Left cardiac atrium (tissue), 4 donors: ENCODE data around the gene MTUS2. TPM values are rescaled to one million over a fixed set of nuclear protein-coding genes. Genes with fewer than 3 reads are reported as not detected.

Experiments
- ATAC-seq, 2 donors: fragments of 200-7000 bp; cut with Tn5 transposase; one replicate each; pipeline ENCODE4 v1.9.1; 2020; ENCODE audit warnings: mild to moderate bottlenecking in 2 of 2, moderate library complexity in 2 of 2
- DNase-seq: peaks from one replicate; pipeline ENCODE4 v3.0.0-alpha.2; 2020
- intact Hi-C, 2 donors: fragments of 100-400 bp; cut with DNase I; formaldehyde crosslinking; loops; one replicate each; pipeline versions ENCODE4 v1.14.1 to v1.15.1; 2022 to 2023
- total RNA-seq, 2 donors: library from RNA; stranded (reverse); fragmentation: NEBNext Ultra II Directional; extraction: Animal tissue kit (Norgen Biotek cat#: 25700); gene quantifications; one replicate each; pipeline ENCODE4 v1.2.1, GENCODE V29; 2021
- donor health status: DM: no; HTN: yes; CAD: no.
- donor health status: DM: no; HTN: yes; CAD: no; lungs with severe emphysema.
- donor health status: DM: yes; HTN: yes; CAD: no.
- donor health status: Dilated cardiomyopathy.

Gene MTUS2
- total RNA-seq, 2 donors from 2014 or later: 22.8 to 52.4 TPM

DNA sequence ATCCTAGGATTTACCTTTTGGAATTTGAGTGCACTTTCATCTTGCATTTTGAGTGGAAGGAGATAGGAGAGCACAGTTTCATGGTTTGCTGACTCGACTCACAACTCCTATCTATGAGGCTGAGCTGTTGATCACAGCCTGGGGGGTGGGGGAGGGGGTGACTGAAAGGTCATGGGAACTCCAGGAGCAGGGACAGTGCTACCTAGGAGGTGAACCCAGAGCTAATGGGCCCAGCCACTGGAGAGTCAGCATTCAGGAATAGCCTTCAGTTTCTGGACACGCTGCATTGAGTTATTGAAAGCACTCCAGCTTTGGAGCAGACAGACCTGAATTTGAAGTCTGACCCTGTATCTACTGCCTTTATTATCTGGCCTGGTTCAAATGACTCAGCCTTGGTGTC, 435.4 kb downstream of the MTUS2 start:
- ATAC-seq (no peak), DNase-seq (no peak)
- intact Hi-C loops: no loop called here

GRCh38 chr13:29260684-29261083, 440.5 kb downstream of the MTUS2 start:
- intact Hi-C loops: loop anchor here (2.0 to 10.0 kb wide), 3 partner anchors 306 to 446 kb away; no protein-coding TSS in a partner anchor
- no peak for DNase-seq
- ATAC-seq: peak; percentile 55 to 71

GRCh38 chr13:29266261-29266660, 446.1 kb downstream of the MTUS2 start:
- no peak for ATAC-seq
- DNase-seq: no peak
- intact Hi-C loops: loop anchor here (10.0 kb wide), 2 partner anchors 311 to 451 kb away; no protein-coding TSS in a partner anchor

DNA sequence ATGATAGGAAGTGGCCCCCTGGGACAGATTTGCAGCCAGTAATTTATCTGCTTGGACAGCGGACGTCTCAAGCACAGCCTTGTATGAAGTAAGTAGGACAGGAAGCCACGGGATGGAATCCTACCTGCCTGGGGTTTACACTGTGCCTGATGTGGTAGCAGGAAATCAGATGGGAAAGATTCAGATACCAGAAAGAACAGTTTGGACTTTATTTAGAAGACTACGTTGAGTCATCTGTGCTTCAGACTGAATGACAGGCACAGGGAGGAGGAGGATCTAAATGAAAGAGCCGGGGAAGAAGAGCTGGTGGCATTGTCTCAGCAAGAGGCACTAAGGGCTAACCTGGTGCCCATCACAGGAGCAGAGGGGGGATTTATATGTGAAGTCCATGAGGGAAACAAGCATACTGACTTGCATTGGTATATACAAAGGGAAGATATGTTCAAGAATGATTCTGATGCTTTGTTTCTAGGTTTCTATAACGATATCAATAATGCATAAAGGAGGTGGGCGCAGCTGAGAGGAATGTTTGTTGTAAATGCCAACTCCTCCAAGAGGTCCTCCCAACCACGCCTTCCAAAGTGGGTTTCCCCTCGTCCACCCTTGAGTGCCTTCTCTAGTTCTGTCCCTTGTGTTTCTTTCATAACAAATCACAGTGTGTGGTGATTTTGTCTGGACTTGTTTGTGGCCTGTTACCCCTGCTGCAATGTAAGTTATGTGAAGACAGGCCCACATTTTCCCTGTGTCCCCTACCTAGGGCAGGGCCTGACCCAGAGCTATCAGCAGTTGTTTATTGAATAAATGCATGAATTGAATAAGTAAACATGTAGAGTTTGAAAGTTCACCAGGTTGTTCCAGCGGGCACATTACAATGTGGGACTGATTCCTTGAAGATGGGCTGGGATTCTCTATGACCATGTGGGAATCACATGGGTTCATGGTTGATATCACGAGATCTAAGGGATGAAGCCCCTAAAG, 446.9 kb downstream of the MTUS2 start:
- DNase-seq (no peak), ATAC-seq (no peak)
- intact Hi-C loops: loop anchor here (10.0 kb wide), 2 partner anchors 312 to 452 kb away; no protein-coding TSS in a partner anchor

GRCh38 chr13:29270271-29270985, 450.3 kb downstream of the MTUS2 start:
- no peak for DNase-seq
- intact Hi-C loops: loop anchor here in 1 of 2 donors (10.0 kb wide), 1 partner anchor 94 kb away; no protein-coding TSS in a partner anchor
- no peak for ATAC-seq

DNA sequence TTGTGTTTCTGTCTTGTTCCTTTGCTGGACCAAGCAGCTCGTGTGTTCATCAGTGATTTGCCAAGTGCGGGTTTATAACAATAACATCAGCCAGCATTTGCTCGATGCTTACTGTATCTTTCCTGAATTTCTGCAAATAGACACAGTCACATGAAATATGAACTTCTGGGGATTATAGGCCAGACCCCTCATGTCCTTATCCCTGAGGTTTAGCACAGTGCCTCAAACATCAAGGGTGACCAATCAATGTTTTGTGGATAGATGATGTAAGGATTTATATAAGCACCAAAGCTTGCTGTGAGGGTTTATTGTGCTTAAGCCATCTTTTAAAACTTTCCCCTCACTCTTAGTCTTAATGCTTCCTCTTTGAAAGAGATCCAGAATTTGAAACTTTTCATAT, 451.5 kb downstream of the MTUS2 start:
- intact Hi-C loops: loop anchor here in 1 of 2 donors (10.0 kb wide), 1 partner anchor 93 kb away; no protein-coding TSS in a partner anchor
- DNase-seq (no peak), ATAC-seq (no peak)

- ATAC-seq: peak; percentile 44 to 74
- DNase-seq: no peak
- intact Hi-C loops: loop anchor here in 1 of 2 donors (10.0 kb wide), 1 partner anchor 85 kb away; no protein-coding TSS in a partner anchor
Measured at GRCh38 chr13:29279356-29280254, 459.5 kb downstream of the MTUS2 start.

GRCh38 chr13:29281932-29282495, 461.9 kb downstream of the MTUS2 start:
- no peak for DNase-seq
- peak in 1 of 2 donors; percentile 15 for ATAC-seq
- intact Hi-C loops: no loop called here

DNA sequence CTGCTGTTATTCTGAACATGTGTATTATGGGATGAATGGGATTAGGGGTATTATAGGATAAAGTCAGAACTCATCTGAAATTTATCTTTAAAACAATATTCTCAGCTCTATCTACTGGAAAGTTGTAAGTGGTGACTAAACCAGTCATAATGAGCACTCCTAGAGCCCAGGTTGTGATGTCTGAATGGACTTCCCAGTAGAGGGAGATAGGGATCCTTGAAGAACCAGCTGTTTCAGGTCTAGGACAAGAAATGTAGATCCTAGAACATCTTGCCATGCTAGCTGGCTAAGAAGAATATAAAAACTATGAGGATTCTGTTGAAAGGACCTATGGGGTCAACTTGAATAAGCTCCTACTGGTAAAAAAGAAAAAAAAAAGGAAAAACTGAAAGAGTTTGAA, 464.6 kb downstream of the MTUS2 start:
- DNase-seq (no peak), ATAC-seq (no peak)
- intact Hi-C loops: no loop called here

- DNase-seq (no peak), ATAC-seq (no peak)
- intact Hi-C loops: no loop called here
Measured at GRCh38 chr13:29287237-29287636, 467.1 kb downstream of the MTUS2 start.

DNA sequence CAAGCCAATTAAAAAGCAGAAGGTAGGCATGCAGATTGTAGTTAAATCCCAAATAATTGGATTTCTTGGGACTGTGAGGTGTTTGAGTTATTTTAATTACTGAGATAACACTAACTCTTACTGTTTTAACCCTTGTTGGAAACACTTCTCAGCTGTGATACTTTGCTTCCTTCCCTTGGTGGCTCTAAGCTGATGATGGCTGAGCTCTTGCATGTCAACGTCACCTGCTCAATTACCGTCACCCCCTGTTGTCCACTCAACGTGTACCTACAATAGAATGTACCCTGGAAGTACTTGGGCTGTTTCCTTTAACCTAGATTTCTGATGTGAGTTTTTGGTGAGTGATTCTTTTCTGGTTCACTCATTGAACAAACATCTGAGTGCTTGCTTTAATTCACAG, 471.9 kb downstream of the MTUS2 start:
- intact Hi-C loops: no loop called here

DNA sequence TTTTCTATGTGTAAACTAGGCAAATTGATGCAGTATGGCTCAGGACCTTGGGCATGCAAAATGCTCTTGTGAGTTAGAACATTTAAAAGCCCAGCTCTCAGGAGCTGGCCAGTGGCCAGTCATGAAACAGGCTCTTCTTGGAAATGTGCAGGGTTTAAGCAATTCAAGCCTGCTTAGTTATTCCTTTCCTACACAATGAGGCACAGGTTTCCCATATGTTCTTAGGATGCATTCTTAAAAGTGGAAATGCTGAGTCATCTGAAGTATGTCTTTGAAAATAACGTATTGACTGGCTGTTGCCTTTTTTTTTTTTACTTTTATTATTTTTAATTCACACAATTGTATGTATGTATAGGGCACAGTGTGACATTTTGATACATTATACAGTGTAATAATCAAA, 474.7 kb downstream of the MTUS2 start:
- DNase-seq: no peak
- no peak for ATAC-seq
- intact Hi-C loops: no loop called here

More for the DNA sequence above, 471.9 kb downstream of the MTUS2 start:
- no peak for ATAC-seq
- no peak for DNase-seq

DNA sequence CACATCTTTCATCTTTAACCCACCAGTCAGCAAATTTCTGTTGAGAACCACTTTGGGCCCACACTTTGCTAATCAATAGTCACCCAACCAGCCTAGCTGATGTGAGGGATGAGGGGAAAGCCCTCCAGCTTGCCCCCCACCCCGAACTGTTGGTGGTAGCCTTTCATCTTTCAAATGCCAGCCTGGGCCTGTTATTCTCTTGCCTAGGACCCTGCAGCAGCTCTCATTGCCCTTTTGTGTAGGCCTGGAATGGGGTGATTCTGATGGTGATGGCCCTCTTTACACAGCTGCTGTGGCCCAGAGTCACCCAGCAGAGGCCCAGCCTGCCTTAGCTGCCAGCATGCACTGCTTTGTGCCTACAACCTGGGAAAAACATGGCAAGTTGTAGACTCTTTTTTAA, 480.9 kb downstream of the MTUS2 start:
- DNase-seq: no peak
- ATAC-seq: no peak
- intact Hi-C loops: no loop called here

GRCh38 chr13:29304148-29304547, 484.0 kb downstream of the MTUS2 start:
- no peak for ATAC-seq
- intact Hi-C loops: no loop called here

GRCh38 chr13:29310806-29311205, 490.7 kb downstream of the MTUS2 start:
- ATAC-seq: no peak
- intact Hi-C loops: no loop called here
- no peak for DNase-seq

More at GRCh38 chr13:29304148-29304547, 484.0 kb downstream of the MTUS2 start:
- no peak for DNase-seq

GRCh38 chr13:29315847-29316246, 495.7 kb downstream of the MTUS2 start:
- ATAC-seq (no peak), DNase-seq (no peak)
- intact Hi-C loops: no loop called here

DNA sequence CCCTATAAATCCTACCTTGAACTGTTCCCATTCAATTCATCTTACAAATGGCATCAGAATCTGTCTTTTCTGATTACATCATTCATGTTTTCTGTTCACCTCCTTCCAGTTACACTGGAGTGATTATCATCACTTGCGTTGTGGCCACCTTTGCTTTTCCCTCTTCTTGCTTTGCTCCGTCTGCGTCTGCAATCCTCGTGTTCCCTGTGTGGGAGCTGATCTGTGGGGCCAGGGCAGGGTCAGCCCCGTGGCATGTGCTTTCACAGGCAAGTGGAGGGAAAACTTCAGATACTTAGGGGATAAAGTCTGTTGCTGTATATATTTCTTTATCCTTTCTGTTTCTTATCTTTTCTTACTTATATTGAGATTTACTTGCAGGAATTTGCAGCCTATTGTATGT, 497.7 kb downstream of the MTUS2 start:
- no peak for DNase-seq
- no peak for ATAC-seq
- intact Hi-C loops: no loop called here

DNA sequence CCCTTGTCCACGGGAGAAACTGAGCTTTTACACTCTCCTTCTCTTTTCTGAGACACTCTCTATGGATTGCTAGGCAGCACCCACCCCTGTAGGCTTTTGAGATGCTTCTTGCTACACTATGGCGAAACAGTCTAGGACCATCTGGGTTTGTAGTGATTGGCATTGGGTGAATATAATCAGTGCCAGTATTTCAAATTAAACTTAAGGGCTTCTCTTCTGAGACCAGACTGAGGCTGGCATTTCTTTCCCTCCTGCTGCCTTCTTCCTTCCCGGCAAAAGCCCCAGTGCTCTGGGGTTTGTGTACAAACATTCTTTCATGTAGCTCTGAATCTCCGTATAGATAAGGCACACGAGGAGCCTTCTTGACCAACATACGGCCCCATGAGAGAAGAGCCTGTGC, 498.6 kb downstream of the MTUS2 start:
- DNase-seq: no peak
- no peak for ATAC-seq
- intact Hi-C loops: no loop called here
